ENCODE results near the gene ATRIP. TPM values are rescaled to one million over a fixed set of nuclear protein-coding genes. Genes with fewer than 3 reads are reported as not detected.

ATRIP gene
- total and polyA plus RNA-seq, 2 of the 8 experiments (the other 6 are each of a cell fraction or from before 2014, with no cell fraction given) = 18.5 to 20.2 TPM

- H3K9me3 ChIP-seq (ENCODE audit: insufficient read depth in 2 of 2, low read depth in 1 of 2, low read length in 1 of 2) = no peaks in the 10 kb centered on the region
- H3K56ac ChIP-seq (replicated peaks; ENCODE audit: insufficient read length, low read depth, low read length) = peak overlapping the region; percentile 84
- peak overlapping the region; percentile 85 for H4K5ac ChIP-seq (ENCODE audit: insufficient read length, low read depth, low read length)
- peak overlapping the region; percentile 98 for H2AK5ac ChIP-seq (ENCODE audit: low read depth, low read length)
- peaks cover 0 to 20% (median 6%) of the 10 kb centered on the region in 4 experiments; a peak in 4 of 8 replicates for H3K36me3 ChIP-seq (ENCODE audit: control insufficient read depth in 2 of 4, insufficient read depth in 4 of 4, low read length in 3 of 4)
- H4K20me1 ChIP-seq (replicated peaks in 1 of 2; ENCODE audit: control insufficient read depth in 1 of 2, insufficient read depth in 2 of 2, low read length in 2 of 2) = peaks cover 0 to 4% of the 10 kb centered on the region in 2 experiments
- ChIA-PET POLR2A (ENCODE audit: partially characterized antibody) (interaction anchor here (0.8 to 7.6 kb wide), 21 partner anchors 10 to 233 kb away, joined by 3 to 83 read pairs (median 8); partner anchors contain the start of genes ATRIP, CCDC51, PFKFB4 and PLXNB1), CTCF (ENCODE audit: partially characterized antibody) (interaction anchor here (0.7 to 21.5 kb wide), 28 partner anchors 9 to 233 kb away, joined by 3 to 251 read pairs (median 4); partner anchors contain the start of genes ATRIP and SHISA5)
- peak overlapping the region; percentile 100 for H2BK5ac ChIP-seq (ENCODE audit: low read depth, low read length)
- no peak overlapping the region for H3K14ac ChIP-seq (ENCODE audit: insufficient read length)
- peaks cover 6% of the 10 kb centered on the region for H3K23me2 ChIP-seq (ENCODE audit: low read depth, low read length)
- peak overlapping the region; percentile 28; the same call in 1 of the 2 replicates for H2AFZ ChIP-seq (ENCODE audit: low read length)
- peak overlapping the region; percentile 99 for H3K4ac ChIP-seq (replicated peaks; ENCODE audit: insufficient read length, low read depth, low read length)
- peaks cover 10% of the 10 kb centered on the region for H3K79me1 ChIP-seq (ENCODE audit: low read depth, low read length)
- H2BK120ac ChIP-seq (replicated peaks; ENCODE audit: low read depth, low read length) = peak overlapping the region; percentile 96
- peak overlapping the region; percentile 100 for H2BK12ac ChIP-seq (ENCODE audit: low read depth, low read length)
- H4K8ac ChIP-seq (ENCODE audit: extremely low read depth, insufficient read depth, low read length) = peak overlapping the region; percentile 91
- H3K4me2 ChIP-seq (ENCODE audit: insufficient read depth in 1 of 2, low read depth in 2 of 2, low read length in 2 of 2) = peak overlapping the region; percentile 91 to 97
- H2BK15ac ChIP-seq (ENCODE audit: low read length) = 0 out of 2 replicates have a peak overlapping the region, but pooled peaks have one; percentile 61
- peaks cover 0 to 28% (median 19%) of the 10 kb centered on the region in 4 experiments; a peak in 6 of 7 replicates for H3K4me1 ChIP-seq (replicated peaks in 1 of 4; ENCODE audit: control insufficient read depth in 3 of 4, insufficient read depth in 4 of 4, low read length in 3 of 4)
- peak overlapping the region in 3 of 4 experiments; percentile 81 to 87 (median 82); a peak in 6 of 7 replicates for H3K9ac ChIP-seq (replicated peaks in 1 of 4; ENCODE audit: extremely low read depth in 1 of 4, low read depth in 3 of 4, low read length in 3 of 4)
- peak overlapping the region; percentile 96 for H3K18ac ChIP-seq (ENCODE audit: extremely low read depth, low read length)
- H3K27ac ChIP-seq (ENCODE audit: low read depth, low read length) = peak overlapping the region; percentile 97
- 9% methylated on average over 16 of the region's 17 CpGs; no CpG with 5 or more reads in 1 of the 2 experiments for WGBS, 2 experiments (ENCODE audit: extremely low coverage in 1 of 2, insufficient coverage in 1 of 2, insufficient read length in 1 of 2, insufficient replicate concordance in 2 of 2, low coverage in 1 of 2, low lambda C conversion rate in 2 of 2, missing lambda C conversion rate in 1 of 2)
- DNase-seq (ENCODE audit: low read depth in 1 of 2, low spot score in 2 of 2) (peak; percentile 89 to 94), FAIRE-seq (peak; percentile 87)
- peak overlapping the region; percentile 54 to 79 (median 69) for H3K4me3 ChIP-seq (ENCODE audit: extremely low read depth in 1 of 4, insufficient read depth in 2 of 4, low read depth in 3 of 4, low read length in 4 of 4)
- peak overlapping the region; percentile 99 for H4K91ac ChIP-seq (replicated peaks; ENCODE audit: insufficient read length, low read length)
- peak overlapping the region; percentile 99; the same call in 1 of the 2 replicates for H2BK20ac ChIP-seq (ENCODE audit: low read length)
- H3K23ac ChIP-seq (ENCODE audit: insufficient read length) = no peak overlapping the region
- H3K79me2 ChIP-seq (ENCODE audit: control insufficient read depth in 1 of 2, insufficient read depth in 2 of 2, low read length in 2 of 2) = peaks cover 0 to 20% of the 10 kb centered on the region in 2 experiments; a peak in 2 of 4 replicates
- H3K27me3 ChIP-seq (replicated peaks in 1 of 4; ENCODE audit: control insufficient read depth in 3 of 4, extremely low read depth in 1 of 4, insufficient read depth in 3 of 4, low read length in 3 of 4) = no peaks in the 10 kb centered on the region
- TF ChIP-seq SAP30 (IDR thresholded peaks at IDR 0.05; ENCODE audit: insufficient read depth, insufficient replicate concordance, low read length) (peak; percentile 51), KDM4A (IDR thresholded peaks at IDR 0.05; ENCODE audit: low read depth, low read length, severe bottlenecking) (no peak), MAX (IDR thresholded peaks at IDR 0.05) (peak; percentile 51; the same call in 1 of the 2 replicates), RNF2 (IDR thresholded peaks at IDR 0.05; ENCODE audit: borderline replicate concordance, low read depth, low read length, missing control alignments, poor library complexity, severe bottlenecking) (no peak), TAF1 (IDR thresholded peaks at IDR 0.05; ENCODE audit: low read depth, low read length) (peak; percentile 62), CEBPB (IDR thresholded peaks at IDR 0.05; ENCODE audit: low read depth, low read length) (no peak), SIX5 (IDR thresholded peaks at IDR 0.05; ENCODE audit: low read depth, low read length) (no peak), BRCA1 (IDR thresholded peaks at IDR 0.05; ENCODE audit: low read depth, low read length) (no peak), SP4 (IDR thresholded peaks at IDR 0.05; ENCODE audit: low read length) (0 out of 2 replicates have a peak, but pooled peaks have one; percentile 31), SIRT6 (IDR thresholded peaks at IDR 0.05; ENCODE audit: low read length) (no peak)
These were observed 26.5 kb downstream of the ATRIP start for GRCh38 chr3:48472923-48473616.

All from H1 (cell line).